GM18526 (cell line): ENCODE measurements around the gene MANBA.

Source experiments
- POLR2A ChIP-seq: IDR thresholded peaks from 3 replicates; pipeline ENCODE4 v1.6.1; 2011; ENCODE audit not compliant: insufficient read length; ENCODE audit errors: extremely low read depth

The MANBA gene

DNA sequence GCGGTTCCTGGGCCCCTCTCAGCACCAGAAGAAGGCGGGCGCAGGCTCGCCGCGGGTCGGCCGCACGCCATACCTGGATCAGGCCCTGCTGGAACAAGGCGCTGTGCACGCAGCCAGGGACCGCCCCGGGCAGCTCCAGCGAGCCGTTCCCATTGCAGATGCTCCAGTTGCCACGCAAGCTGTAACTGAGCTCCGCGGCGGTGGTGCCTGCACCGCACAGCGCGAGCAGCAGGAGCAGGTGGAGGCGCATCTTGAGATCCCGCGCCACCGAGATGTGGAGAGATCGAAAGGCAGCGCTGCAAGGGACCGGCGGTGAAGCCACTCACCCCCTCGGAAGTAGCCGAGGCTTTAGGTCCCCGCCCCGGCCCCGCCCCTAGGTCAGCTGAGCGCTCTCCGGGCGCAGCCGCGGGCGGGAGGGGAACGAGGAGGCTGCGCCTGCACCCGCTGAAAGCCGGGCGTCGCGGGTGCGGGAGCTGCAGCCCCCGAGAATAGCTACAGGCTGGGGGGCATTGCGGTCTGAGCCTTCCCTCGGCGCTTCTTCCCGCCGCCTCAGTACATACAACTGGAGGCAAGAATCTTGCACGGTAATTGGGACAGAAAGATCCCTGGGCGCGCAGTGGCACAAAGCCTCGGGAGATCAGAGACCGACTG is at the start of gene MANBA:
Gene MANBA (minus strand): TSS at position 324 of the 651 bp plus-strand sequence. CDS start 74 bp downstream, at position 250.
- peak; percentile 85 for TF ChIP-seq POLR2A

DNA sequence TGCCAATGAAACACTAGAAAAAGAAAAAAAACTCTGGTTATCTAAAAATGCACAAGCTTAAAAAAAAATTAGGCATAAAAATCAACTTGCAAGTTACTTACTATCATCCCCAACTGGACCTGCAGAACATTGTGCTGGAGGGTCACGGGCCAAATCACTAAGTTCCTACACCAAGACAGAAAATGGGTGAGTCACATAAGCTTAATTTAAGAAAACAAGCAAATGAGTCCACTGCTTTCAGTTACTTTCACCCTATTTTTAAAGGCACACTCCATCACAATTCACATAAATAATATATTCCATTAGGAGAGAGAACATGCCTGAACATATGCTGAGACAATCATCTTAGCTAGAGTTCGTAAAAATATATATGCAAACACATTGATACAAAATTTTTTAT is 48.9 kb upstream of the MANBA start:
- TF ChIP-seq POLR2A: no peak

DNA sequence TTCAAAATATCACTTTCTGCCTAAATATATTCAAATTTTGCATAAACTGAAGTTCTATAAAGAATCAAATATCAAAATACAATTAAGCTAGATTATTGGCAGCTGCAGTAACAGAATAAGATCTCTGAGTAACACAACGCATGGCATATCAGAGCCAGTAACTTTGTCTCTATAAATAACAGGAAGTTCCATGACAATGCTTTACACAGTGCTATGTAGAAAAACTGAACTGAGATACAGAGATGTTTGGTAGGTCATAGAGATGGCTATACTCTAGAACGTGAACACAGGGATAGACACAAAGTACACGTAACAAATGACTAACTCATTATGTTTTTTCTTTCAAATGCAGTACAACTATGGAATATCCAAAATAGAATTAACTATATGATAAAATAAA is 48.4 kb upstream of the MANBA start:
- TF ChIP-seq POLR2A: no peak

DNA sequence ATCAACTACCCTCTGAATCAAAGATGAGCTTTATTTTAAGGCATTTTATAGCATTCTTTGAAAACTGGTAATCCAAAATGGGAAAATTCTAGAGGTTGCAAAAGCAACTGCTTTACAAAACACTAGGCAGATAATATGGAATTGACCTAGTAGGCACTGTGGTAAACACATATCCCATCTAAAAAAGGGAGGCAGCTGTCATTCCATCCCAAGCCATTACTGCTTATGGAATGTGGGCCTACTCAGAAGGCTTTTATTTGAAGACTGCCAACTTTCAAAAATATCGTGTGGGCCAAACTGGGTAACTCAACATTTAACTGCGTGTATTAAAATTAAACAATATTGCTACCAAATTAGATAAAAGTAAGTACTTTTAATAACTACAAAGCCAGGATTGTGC is 47.2 kb upstream of the MANBA start:
- TF ChIP-seq POLR2A: no peak

DNA sequence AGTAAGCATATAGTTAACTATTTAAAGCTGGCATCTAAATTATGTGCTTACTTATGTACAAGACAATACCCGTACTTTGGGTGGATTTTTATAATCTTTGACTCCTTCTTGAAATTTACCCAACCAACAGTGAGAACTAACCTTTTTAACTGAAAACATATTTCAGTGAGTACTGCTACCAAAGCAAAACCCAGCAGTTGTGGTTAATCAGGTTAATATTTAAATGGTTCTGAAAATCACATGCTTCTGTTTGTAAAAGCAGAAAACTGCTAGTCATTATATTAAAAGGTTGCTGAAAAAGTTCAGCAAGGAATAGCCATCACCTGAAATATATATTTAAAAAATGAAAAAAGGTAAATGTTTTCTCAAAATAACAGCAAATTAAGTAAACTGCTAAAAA is 46.6 kb upstream of the MANBA start:
- no peak for TF ChIP-seq POLR2A

DNA sequence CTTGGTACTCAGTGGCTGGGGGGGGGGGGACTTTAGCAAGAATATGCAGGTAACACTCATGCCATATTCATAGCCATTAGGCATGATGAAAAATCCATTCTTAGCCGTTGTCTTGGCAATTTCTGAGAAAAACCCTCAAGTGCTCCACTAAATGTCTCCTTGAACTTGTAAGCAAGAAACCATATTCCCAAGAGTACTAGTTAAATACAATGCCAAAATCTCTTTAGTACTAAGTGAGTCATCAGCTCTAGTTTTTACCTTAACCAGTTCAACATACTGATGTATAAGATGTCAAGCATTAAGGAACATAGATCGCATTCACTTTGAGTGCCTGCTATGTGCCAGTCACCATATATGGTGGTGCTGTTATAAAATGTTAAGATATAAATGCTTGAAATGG is 39.0 kb upstream of the MANBA start:
- no peak for TF ChIP-seq POLR2A

DNA sequence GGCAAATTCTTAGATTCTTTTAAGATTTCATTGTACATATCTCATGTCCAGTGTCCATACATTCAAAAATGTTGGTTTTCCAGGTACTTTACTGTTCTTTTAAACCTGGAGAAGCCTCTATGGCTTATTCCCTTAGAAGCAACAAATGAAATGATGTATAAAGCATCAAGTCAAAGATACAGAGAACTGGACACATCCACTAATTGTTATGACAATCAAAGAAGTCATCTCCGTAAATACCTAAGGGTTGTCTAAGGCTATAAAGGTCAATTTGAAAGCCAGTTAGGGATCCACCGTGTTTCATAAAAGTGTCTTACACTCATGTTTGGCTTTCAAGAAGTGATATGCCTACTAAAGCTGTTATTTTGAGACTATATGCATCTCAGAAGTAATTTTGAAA is 34.2 kb upstream of the MANBA start:
- no peak for TF ChIP-seq POLR2A

DNA sequence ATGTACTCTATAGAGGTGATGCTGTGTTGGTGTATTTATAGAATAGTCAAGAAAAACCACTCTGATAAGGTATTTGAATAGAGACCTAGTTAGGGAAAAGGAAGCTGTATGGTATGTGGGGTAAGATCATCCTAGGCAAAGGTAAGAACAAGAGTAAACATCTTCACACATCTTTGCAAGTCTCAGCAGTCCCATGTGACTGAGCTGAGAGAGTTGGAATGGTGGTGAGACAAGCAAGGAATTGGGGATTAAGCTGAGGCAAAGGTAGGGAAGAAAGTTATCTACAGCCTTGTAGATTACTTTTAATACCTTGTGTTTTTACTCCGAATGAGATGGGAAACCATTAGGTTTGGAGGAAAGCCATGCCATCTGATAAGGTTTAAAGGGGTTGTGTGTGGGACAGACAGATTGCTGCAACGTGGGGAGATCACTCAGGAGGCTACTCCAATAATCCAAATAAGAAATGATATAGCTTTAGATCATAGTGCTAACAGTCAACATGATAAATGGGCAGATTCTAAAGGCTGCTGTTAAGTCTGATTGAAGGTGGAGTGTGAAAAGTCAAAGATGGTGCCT is 31.7 kb upstream of the MANBA start:
- no peak for TF ChIP-seq POLR2A

DNA sequence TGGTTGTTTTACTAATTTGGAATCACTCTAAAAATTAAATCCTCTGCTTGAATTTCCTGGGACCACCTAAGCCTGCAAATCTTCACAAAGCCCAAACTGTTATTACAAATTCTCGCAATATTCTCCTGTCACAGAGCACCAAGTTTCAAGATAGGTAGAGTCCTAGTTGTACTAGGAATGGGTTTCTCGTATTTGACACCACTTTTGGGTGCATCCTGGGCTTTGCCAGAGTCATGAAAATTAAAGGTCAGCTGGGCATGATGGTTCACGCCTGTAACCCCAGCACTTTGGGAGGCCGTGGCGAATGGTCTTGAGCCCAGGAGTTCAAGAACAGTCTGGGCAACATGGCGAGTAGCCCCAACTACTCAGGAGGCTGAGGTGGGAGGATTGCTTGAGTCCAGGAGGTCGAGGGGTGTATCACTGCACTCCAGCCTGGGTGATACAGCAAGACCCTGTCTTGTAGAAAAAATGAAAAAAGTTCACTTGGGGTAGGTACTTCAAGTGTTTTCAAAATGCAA is 30.6 kb upstream of the MANBA start:
- TF ChIP-seq POLR2A: no peak

DNA sequence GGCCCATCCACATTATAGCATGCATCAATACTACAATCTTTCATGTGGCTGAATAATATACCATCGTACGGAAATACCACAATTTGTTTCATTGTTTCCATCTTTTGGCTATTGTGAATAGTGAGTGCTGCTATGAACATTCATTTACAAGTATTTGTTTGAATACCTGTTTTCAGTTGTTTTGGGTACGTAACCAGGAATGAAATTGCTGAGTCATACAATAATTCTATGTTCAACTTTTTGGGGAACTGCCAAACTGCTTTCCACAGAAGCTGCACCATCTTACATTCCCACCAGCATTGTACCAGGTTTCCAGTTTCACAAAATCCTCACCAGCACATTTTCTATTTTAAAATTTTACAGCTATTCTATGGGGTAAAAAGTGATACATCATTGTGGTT is 28.5 kb upstream of the MANBA start:
- no peak for TF ChIP-seq POLR2A

DNA sequence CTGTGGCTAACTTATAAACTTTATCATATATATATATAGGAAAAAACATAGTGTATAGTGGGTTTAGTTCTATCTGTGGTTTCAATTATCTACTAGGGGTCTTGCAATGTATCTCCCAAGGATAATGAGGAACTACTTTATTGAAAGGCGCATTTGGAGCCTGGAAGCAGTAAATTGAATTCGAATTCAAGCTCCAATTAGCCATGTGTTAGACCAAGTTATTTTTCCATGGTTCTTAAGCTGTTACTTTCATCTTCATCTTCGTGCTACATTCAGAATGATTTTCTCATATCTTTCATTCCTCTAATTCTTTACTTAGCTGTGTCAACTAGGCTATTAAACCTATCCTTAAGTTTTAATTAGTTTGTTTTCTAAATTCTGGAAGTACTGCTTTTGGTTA is 27.2 kb upstream of the MANBA start:
- TF ChIP-seq POLR2A: no peak

DNA sequence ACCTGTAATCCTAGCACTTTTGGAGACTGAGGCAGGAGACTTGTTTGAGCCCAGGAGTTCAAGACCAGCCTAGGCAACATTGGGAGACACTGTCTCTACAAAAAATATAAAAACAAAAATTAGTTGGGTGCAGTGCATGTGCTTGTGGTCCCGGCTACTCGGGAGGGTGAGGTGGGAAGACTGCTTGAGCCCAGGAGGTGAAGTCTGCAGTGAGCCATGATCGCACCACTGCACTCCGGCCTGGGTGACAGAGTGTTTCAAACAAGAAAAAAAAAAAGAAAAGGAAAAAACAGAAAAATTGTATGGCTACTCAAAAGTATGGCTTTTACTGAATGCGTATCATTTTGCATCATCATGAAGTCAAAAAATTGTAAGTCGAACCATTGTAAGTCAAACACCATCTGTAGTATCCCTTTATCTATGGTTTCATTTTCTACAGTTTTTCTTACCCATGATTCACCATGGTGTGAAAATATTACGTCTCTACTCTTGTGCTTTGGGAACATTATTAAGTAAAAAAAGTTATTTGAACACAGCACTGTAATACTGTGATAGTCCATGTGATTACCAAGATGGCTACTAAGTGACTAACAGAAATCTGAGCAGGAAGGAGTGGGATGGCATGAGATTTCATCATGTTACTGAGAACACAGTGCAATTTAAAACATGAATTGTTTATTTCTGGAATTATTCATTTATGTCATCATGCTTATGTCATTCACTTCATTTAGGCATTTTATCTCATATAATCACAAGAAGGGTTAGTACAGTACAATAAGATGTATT is 26.5 kb upstream of the MANBA start:
- TF ChIP-seq POLR2A: no peak

DNA sequence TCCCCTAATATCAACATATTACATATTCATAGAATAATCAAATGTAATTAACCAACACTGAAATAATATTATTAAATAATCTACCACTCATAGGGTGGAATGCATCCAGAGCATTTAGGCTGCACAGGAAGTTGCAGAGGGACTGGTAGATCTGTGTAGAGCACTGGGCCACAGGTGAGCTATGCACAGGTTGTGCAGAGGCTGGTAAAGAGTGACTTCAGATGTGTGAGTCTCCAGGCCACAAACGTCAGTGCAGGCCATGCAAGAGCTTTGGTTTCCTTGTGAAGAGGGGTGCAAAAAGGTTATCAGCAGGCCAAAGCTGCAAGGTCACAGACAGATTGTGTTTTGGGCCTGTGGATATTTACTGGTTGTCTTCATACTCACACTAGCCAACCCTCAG is 25.5 kb upstream of the MANBA start:
- TF ChIP-seq POLR2A: no peak

DNA sequence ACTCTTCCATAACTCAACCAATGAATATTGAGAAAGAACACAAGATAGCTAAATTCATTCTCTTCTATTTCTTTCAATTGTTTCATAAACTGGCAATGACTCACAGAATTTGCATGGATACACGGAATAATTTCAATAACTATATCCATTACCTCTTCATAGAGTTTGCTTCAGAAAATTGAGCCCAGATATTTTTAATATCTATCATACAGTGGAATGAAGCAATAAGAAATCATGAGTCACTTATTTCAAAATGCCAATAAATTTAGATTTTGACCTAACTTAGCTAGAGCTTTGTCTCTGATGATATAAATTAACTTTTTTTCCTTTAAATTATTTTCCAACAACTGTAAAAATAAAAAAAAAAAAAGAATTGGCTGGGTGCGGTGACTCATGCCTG is 22.2 kb upstream of the MANBA start:
- no peak for TF ChIP-seq POLR2A

DNA sequence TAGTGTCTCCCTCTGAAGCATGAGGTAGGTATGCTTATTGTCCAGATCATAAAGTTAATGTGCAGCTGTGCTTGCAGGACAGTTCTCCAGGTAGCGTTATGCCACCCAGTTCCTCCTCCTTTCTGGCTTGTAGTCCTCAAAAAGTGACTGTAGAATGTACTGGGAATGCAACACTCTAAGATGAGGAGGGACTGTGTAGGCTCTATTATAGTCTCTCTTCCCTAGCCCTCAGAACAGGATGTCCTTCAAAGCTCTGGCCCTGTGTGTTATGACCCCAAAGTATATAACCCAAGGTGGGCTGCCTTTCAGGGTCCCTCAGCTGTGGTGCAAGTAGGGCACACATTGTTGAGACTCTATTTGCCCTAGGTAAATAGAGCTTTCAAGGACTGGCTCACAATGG is 20.8 kb upstream of the MANBA start:
- TF ChIP-seq POLR2A: no peak

DNA sequence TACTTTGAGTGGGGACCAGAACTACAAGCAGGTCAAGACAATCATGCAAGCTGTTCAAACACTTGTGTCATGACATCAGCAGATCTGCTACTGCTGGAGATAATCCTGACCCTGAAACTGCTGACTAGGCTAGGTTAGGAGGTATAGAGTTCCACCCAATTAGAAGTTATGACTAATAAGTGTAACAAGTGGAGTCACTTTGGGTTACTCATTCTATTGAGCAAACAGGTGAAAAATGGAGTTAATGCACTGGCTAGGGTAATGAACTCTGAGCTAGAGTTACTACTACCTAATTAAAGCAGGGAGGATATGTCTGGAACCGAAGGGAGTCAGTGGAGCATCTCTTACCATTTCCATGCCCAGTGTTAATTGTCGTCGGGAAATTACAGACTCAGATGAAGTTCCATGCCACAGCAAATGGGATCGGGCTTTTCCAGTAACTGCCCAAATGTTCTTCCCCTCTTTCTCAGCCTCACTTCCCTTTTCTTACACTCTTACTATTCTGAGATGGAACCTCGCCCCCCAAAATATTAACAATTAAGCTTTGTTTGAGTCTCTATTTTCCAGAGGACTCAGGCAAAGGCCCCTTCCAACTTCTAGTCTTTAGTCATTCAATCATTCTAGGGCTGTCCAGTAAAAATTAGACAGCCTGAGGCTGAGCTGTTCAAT is 19.8 kb upstream of the MANBA start:
- TF ChIP-seq POLR2A: no peak

DNA sequence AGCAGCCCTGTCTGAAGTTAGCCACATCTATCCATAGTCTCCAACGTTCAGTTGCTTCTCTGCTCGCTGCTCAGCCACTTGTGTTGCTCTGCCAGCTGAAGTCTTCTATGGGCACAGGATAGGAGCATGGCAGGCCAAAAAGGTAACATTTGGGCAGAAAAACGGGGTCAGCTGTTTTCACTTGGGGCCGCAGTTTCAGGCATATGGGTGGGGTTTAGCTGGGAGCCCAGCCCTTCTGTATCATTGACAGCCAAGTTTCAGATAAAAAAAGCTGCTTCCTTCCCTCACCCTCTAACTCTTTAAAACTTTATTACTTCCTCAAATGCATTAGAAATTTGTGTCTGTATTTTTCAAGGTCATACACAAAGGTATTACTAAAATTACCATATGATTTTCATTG is 18.4 kb upstream of the MANBA start:
- TF ChIP-seq POLR2A: no peak
